GM12878 (cell line): ENCODE data around the gene C17orf107. TPM values are rescaled to one million over a fixed set of nuclear protein-coding genes. Genes with fewer than 3 reads are reported as not detected.

Experiments used
- ATAC-seq: fragments of 200-7000 bp; cut with Tn5 transposase; 3 replicates; pipeline ENCODE4 v1.9.1; 2020; ENCODE audit warnings: mild to moderate bottlenecking, moderate library complexity
- BruUV-seq: library from RNA; stranded (reverse); fragments of 400-500 nt; replicated peaks from 2 replicates; lab custom pipeline; 2021; lab: Mats Ljungman, UMichigan
- CTCF ChIA-PET: fragments of 300-600 bp; sonication (Branson Sonifier 250); formaldehyde crosslinking; extraction: SDS; loops from one replicate; lab custom pipeline; 2021; ENCODE audit warnings: inconsistent platforms; lab: Yijun Ruan, JAX
- POLR2A ChIA-PET: fragments of 350-600 bp; formaldehyde crosslinking; extraction: SDS; loops from one replicate; lab custom pipeline; 2021; ENCODE audit warnings: inconsistent platforms; lab: Charles Lee
- RAD21 ChIA-PET: fragments of 300-600 bp; sonication (Branson Sonifier 250); formaldehyde crosslinking; loops from one replicate; lab custom pipeline; 2023; ENCODE audit warnings: antibody characterized with exemption; ENCODE audit not compliant: unreplicated experiment; lab: Charles Lee
- SMC1A ChIA-PET: fragments of 300-600 bp; sonication (Branson Sonifier 250); formaldehyde crosslinking; loops from one replicate; lab custom pipeline; 2023; ENCODE audit not compliant: unreplicated experiment, uncharacterized antibody; lab: Charles Lee
- DNase-seq: peaks from one replicate; pipeline ENCODE4 v3.0.0-alpha.2; 2011; ENCODE audit warnings: low read depth, low spot score
- FAIRE-seq: peaks from 3 replicates; lab custom pipeline; 2011; peaks lifted over from hg19 to GRCh38; lab: Jason Lieb, UNC
- H2AFZ ChIP-seq: 2 replicates; pipeline ENCODE4 v1.6.0; 2011; ENCODE audit warnings: low read depth, low read length, control low read depth; ENCODE audit not compliant: control insufficient read depth
- H3K27ac ChIP-seq: 2 replicates; pipeline ENCODE4 v1.5.1; 2011; ENCODE audit warnings: control low read depth; ENCODE audit not compliant: control insufficient read depth, insufficient read depth
- H3K27me3 ChIP-seq, 2 experiments: replicated peaks in 1 of 2; 2 replicates each; pipeline versions ENCODE4 v1.6.0 to v1.6.1; 2011; ENCODE audit warnings: low read length in 1 of 2; ENCODE audit not compliant: control insufficient read depth in 2 of 2, insufficient read depth in 2 of 2
- H3K36me3 ChIP-seq, 2 experiments: 2 replicates each; pipeline ENCODE4 v1.5.1; 2011; ENCODE audit warnings: low read length in 1 of 2; ENCODE audit not compliant: control insufficient read depth in 2 of 2, insufficient read depth in 2 of 2
- H3K4me1 ChIP-seq: 2 replicates; pipeline ENCODE4 v1.6.1; 2011; ENCODE audit warnings: mild to moderate bottlenecking, low read length, moderate library complexity, mixed read lengths; ENCODE audit not compliant: control insufficient read depth, insufficient read depth
- H3K4me2 ChIP-seq: 2 replicates; pipeline ENCODE4 v1.6.0; 2011; ENCODE audit warnings: control low read depth; ENCODE audit not compliant: control insufficient read depth, insufficient read depth
- H3K4me3 ChIP-seq: fragments of 200-600 bp; sonication (generic); 2 replicates; pipeline ENCODE4 v1.5.1; 2016
- H3K79me2 ChIP-seq: 2 replicates; pipeline ENCODE4 v1.6.0; 2011; ENCODE audit warnings: low read length; ENCODE audit not compliant: control insufficient read depth, insufficient read depth
- H3K9ac ChIP-seq: 2 replicates; pipeline ENCODE4 v1.8.0; 2011; ENCODE audit warnings: low read length, control low read depth, mixed read lengths; ENCODE audit not compliant: control insufficient read depth, insufficient read depth
- H3K9me3 ChIP-seq: replicated peaks from 3 replicates; pipeline ENCODE4 v1.5.1; 2011; ENCODE audit warnings: mild to moderate bottlenecking, low read length; ENCODE audit not compliant: control insufficient read depth, insufficient read depth
- H4K20me1 ChIP-seq: 2 replicates; pipeline ENCODE4 v1.6.0; 2011; ENCODE audit not compliant: control insufficient read depth, insufficient read depth
- BCL11A ChIP-seq: IDR thresholded peaks from 2 replicates; pipeline ENCODE4 v1.6.1; 2011; ENCODE audit warnings: low read depth, low read length
- FOXK2 ChIP-seq: fragments of 450-650 bp; IDR thresholded peaks from 2 replicates; pipeline ENCODE4 v1.6.1; 2017; ENCODE audit warnings: mild to moderate bottlenecking, moderate library complexity
- GATAD2B ChIP-seq: fragments of 450-650 bp; conservative IDR thresholded peaks from 2 replicates; pipeline ENCODE4 v1.6.1; 2017; ENCODE audit warnings: low read depth, mild to moderate bottlenecking, moderate library complexity
- HDAC6 ChIP-seq: fragments of 200-600 bp; sonication (generic); IDR thresholded peaks from one replicate; pipeline ENCODE4 v1.8.0; 2017; ENCODE audit warnings: antibody characterized with exemption; ENCODE audit not compliant: unreplicated experiment
- IKZF2 ChIP-seq, 2 experiments: fragments of 450-650 bp; IDR thresholded peaks; 2 replicates each; pipeline ENCODE4 v1.6.1; 2017; ENCODE audit warnings: mild to moderate bottlenecking in 2 of 2, moderate library complexity in 2 of 2
- JUND ChIP-seq: IDR thresholded peaks from 2 replicates; pipeline ENCODE4 v1.6.1; 2012; ENCODE audit warnings: low read depth, mild to moderate bottlenecking, low read length, improper control_type of control experiment, moderate library complexity
- MEF2A ChIP-seq: IDR thresholded peaks from 2 replicates; pipeline ENCODE4 v1.6.1; 2011; ENCODE audit warnings: low read depth, mild to moderate bottlenecking, low read length, moderate library complexity; ENCODE audit not compliant: insufficient read depth
- MEF2B ChIP-seq: fragments of 450-650 bp; IDR thresholded peaks from 2 replicates; pipeline ENCODE4 v1.6.1; 2018; ENCODE audit warnings: mild to moderate bottlenecking, moderate library complexity; ENCODE audit not compliant: partially characterized antibody, poor library complexity, severe bottlenecking
- POLR2A ChIP-seq: IDR thresholded peaks from 2 replicates; pipeline ENCODE4 v1.6.1; 2011; ENCODE audit warnings: low read depth, mild to moderate bottlenecking, low read length
- SREBF2 ChIP-seq: IDR thresholded peaks from 2 replicates; pipeline ENCODE4 v1.6.1; 2012; ENCODE audit warnings: mild to moderate bottlenecking, low read length
- STAT1 ChIP-seq: fragments of 450-650 bp; conservative IDR thresholded peaks from 2 replicates; pipeline ENCODE4 v1.6.1; 2014; ENCODE audit warnings: antibody characterized with exemption, mild to moderate bottlenecking
- TAF1 ChIP-seq: IDR thresholded peaks from 2 replicates; pipeline ENCODE4 v1.6.1; 2011; ENCODE audit warnings: mild to moderate bottlenecking, low read depth, low read length, borderline replicate concordance
- WGBS: methylation state at CpG from one replicate; pipeline ENCODE4 v1.1.6; 2016; ENCODE audit warnings: low lambda C conversion rate; ENCODE audit not compliant: insufficient replicate concordance, insufficient coverage; ENCODE audit errors: missing lambda C conversion rate; 5-methylcytosine and 5-hydroxymethylcytosine counted together
- in situ Hi-C: fragments of 300-500 bp; cut with MboI; formaldehyde crosslinking; loops from 9 replicates; pipeline ENCODE4 v1.14.3; 2018; ENCODE audit warnings: mixed read lengths
- intact Hi-C: fragments of 100-400 bp; cut with micrococcal nuclease; formaldehyde crosslinking; loops from one replicate; pipeline ENCODE4 v1.14.2; 2022; ENCODE audit not compliant: unreplicated experiment
- polyA plus RNA-seq, 11 experiments: library from polyadenylated mRNA; depleted of rRNA in 4 of 11; unstranded in 6 of 11; stranded (reverse) in 5 of 11; fragments of >200 nt; fragmentation: Nextera tagmentation in 4 of 11; fragmentation: Illumina TruSeq in 1 of 11; extraction: Ambion mirVana in 4 of 11; extraction: Trizol in 1 of 11; gene quantifications; 1 replicate in 1 of 11; 2 replicates in 10 of 11; pipeline versions ENCODE4 v1.2.1 to v1.2.3, GENCODE V29; 2011 to 2016; ENCODE audit warnings: inconsistent platforms in 2 of 11, missing spikeins in 2 of 11, low read depth in 1 of 11
- total RNA-seq, 4 experiments: library from RNA; depleted of rRNA in 3 of 4; stranded (reverse); fragments of >200 nt in 3 of 4; fragmentation: Illumina TruSeq in 1 of 4; extraction: Trizol in 1 of 4; gene quantifications; 2 replicates each; pipeline versions ENCODE4 v1.2.1 to v1.2.3, GENCODE V29; 2013 to 2021
- TF ChIP-seq, protein P1 (sequence below): IDR thresholded peaks from 2 replicates; pipeline ENCODE4 v1.6.1; 2012; ENCODE audit warnings: improper control_type of control experiment, low read depth, low read length; ENCODE audit not compliant: insufficient replicate concordance

C17orf107 gene
- total and polyA plus RNA-seq, 10 of the 15 experiments (the other 5 are each of a cell fraction or from before 2014, with no cell fraction given) = 0.05 to 0.46 (median 0.11) TPM; not detected in 3

GRCh38 chr17:4932756-4933155 is 33.4 kb downstream of the C17orf107 start:
- SMC1A ChIA-PET = interaction anchor here (0.7 kb wide), 1 partner anchor 13 kb away, joined by 3 read pairs; no protein-coding TSS in a partner anchor
- no peak for TF ChIP-seq TAF1
- TF ChIP-seq POLR2A = 0 out of 2 replicates have a peak, but pooled peaks have one; percentile 33
- 88% methylated on average over 12 of the region's 12 CpGs for WGBS
- no TSS peak for BruUV-seq
- DNase-seq (no peak), ATAC-seq (no peak), FAIRE-seq (no peak)
- CTCF ChIA-PET = interaction anchor here (0.7 kb wide), 1 partner anchor 24 kb away, joined by 3 read pairs; no protein-coding TSS in a partner anchor
- intact Hi-C loops = no loop called here
- Histone ChIP-seq H3K36me3 (peaks cover 2 to 14% of the 10 kb centered on the region in 2 experiments; a peak in 3 of 4 replicates), H2AFZ (no peak overlapping the region), H3K4me2 (no peak overlapping the region), H3K27ac (no peak overlapping the region), H3K9ac (no peak overlapping the region), H3K27me3 (no peaks in the 10 kb centered on the region), H3K4me3 (no peak overlapping the region), H4K20me1 (no peaks in the 10 kb centered on the region), H3K9me3 (no peaks in the 10 kb centered on the region), H3K4me1 (peaks cover 21% of the 10 kb centered on the region), H3K79me2 (peaks cover under 1% of the 10 kb centered on the region; the same call in 1 of the 2 replicates)
- in situ Hi-C loops = no loop called here
- POLR2A ChIA-PET = interaction anchor here (0.5 to 1.3 kb wide), 3 partner anchors 13 to 77 kb away, joined by 3 to 4 read pairs (median 4); partner anchors contain the start of gene SPAG7
- RAD21 ChIA-PET = interaction anchor here (0.6 kb wide), 1 partner anchor 22 kb away, joined by 4 read pairs; no protein-coding TSS in a partner anchor

DNA sequence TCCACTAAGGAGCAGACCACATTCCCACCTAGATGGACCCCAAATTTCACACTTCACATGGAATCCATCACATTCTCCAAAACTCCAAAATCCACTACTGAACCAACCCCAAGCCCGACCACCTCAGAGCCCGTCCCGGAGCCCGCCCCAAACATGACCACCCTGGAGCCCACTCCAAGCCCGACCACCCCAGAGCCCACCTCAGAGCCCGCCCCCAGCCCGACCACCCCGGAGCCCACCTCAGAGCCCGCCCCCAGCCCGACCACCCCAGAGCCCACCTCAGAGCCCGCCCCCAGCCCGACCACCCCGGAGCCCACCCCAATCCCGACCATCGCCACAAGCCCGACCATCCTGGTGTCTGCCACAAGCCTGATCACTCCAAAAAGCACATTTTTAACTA is 34.3 kb downstream of the C17orf107 start:
- SMC1A ChIA-PET = no interaction called here
- Histone ChIP-seq H3K27ac (no peak overlapping the region), H2AFZ (no peak overlapping the region), H3K9me3 (no peaks in the 10 kb centered on the region), H3K9ac (no peak overlapping the region), H3K4me1 (peaks cover 29% of the 10 kb centered on the region), H3K4me3 (no peak overlapping the region), H3K27me3 (no peaks in the 10 kb centered on the region), H3K79me2 (peaks cover 9% of the 10 kb centered on the region), H3K4me2 (no peak overlapping the region), H4K20me1 (no peaks in the 10 kb centered on the region), H3K36me3 (peaks cover 4 to 14% of the 10 kb centered on the region in 2 experiments; a peak in 3 of 4 replicates)
- no TSS peak for BruUV-seq
- DNase-seq = no peak
- POLR2A ChIA-PET = interaction anchor here (0.7 to 1.3 kb wide), 2 partner anchors 20 to 197 kb away, joined by 3 read pairs; no protein-coding TSS in a partner anchor
- intact Hi-C loops (no loop called here), in situ Hi-C loops (no loop called here)
- WGBS = 100% methylated on average over 8 of the region's 16 CpGs
- CTCF ChIA-PET = interaction anchor here (0.9 to 1.3 kb wide), 2 partner anchors 25 to 34 kb away, joined by 4 to 5 read pairs; partner anchors contain the start of gene SPAG7
- FAIRE-seq = no peak
- ATAC-seq = no peak
- RAD21 ChIA-PET = interaction anchor here (1.2 kb wide), 1 partner anchor 34 kb away, joined by 4 read pairs; the partner anchor contains the start of gene SPAG7
- TF ChIP-seq MEF2A = no peak
- TF ChIP-seq GATAD2B = no peak
- TF ChIP-seq BCL11A = no peak
- no peak for TF ChIP-seq HDAC6
- TF ChIP-seq, protein P1, sequence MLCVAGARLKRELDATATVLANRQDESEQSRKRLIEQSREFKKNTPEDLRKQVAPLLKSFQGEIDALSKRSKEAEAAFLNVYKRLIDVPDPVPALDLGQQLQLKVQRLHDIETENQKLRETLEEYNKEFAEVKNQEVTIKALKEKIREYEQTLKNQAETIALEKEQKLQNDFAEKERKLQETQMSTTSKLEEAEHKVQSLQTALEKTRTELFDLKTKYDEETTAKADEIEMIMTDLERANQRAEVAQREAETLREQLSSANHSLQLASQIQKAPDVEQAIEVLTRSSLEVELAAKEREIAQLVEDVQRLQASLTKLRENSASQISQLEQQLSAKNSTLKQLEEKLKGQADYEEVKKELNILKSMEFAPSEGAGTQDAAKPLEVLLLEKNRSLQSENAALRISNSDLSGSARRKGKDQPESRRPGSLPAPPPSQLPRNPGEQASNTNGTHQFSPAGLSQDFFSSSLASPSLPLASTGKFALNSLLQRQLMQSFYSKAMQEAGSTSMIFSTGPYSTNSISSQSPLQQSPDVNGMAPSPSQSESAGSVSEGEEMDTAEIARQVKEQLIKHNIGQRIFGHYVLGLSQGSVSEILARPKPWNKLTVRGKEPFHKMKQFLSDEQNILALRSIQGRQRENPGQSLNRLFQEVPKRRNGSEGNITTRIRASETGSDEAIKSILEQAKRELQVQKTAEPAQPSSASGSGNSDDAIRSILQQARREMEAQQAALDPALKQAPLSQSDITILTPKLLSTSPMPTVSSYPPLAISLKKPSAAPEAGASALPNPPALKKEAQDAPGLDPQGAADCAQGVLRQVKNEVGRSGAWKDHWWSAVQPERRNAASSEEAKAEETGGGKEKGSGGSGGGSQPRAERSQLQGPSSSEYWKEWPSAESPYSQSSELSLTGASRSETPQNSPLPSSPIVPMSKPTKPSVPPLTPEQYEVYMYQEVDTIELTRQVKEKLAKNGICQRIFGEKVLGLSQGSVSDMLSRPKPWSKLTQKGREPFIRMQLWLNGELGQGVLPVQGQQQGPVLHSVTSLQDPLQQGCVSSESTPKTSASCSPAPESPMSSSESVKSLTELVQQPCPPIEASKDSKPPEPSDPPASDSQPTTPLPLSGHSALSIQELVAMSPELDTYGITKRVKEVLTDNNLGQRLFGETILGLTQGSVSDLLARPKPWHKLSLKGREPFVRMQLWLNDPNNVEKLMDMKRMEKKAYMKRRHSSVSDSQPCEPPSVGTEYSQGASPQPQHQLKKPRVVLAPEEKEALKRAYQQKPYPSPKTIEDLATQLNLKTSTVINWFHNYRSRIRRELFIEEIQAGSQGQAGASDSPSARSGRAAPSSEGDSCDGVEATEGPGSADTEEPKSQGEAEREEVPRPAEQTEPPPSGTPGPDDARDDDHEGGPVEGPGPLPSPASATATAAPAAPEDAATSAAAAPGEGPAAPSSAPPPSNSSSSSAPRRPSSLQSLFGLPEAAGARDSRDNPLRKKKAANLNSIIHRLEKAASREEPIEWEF = no peak
- TF ChIP-seq FOXK2 = no peak
- TF ChIP-seq SREBF2 = no peak
- no peak for TF ChIP-seq IKZF2 (IDR thresholded peaks at IDR 0.05)
- TF ChIP-seq JUND = no peak
- no peak for TF ChIP-seq STAT1
- TF ChIP-seq MEF2B = no peak
